GM23248 (cell line): ENCODE results near the gene FEV.

Source experiments
- EZH2 ChIP-seq: fragments of 200-600 bp; sonication (generic); IDR thresholded peaks from 2 replicates; pipeline ENCODE4 v1.6.1; 2018; ENCODE audit warnings: antibody characterized with exemption, mild to moderate bottlenecking; ENCODE audit not compliant: insufficient read depth, poor library complexity, severe bottlenecking
- EZH2phosphoT487 ChIP-seq: fragments of 200-600 bp; sonication (generic); IDR thresholded peaks from 2 replicates; pipeline ENCODE4 v1.6.1; 2018; ENCODE audit warnings: antibody characterized with exemption, moderate library complexity, mild to moderate bottlenecking, low read depth; ENCODE audit not compliant: insufficient read depth

DNA sequence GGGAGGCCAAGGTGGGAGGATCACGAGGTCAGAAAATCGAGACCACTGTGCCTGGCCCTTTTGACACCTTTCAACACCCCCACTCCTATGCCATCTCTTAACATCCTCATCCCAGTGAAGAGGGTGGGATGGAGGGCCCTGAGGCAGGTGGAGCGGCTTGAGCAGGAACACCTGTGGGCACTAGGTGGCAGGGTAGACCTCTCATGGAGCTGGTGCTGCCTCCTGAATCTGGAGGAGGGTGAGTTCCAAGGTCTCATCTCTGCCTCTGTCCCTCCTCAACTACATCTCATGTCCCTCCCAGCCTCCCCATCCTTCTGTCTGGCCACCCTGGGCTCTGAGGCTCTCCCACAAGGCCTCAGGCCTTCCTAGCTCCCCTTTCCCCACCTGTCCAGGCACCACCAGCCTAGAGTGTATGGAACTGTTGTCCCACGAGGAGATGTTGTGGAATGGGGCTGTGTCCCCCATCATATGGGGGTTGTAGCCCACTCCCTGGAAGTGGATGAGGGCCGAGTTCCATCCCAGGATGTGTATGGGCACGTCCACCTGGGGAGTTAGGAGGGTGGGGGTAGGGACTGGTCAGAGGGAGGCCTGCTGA lies 25.3 kb upstream of the FEV start:
- TF ChIP-seq EZH2 (no peak), EZH2phosphoT487 (no peak)
